Measurements from ENCODE around the gene CUBN.

The CUBN gene

GRCh38 chr10:16776896-16777295 is 352.7 kb downstream of the CUBN start:
- H3K4me3 ChIP-seq (ENCODE audit: low read depth, low read length), result no peak overlapping the region
- TF ChIP-seq CTCF (IDR thresholded peaks at IDR 0.05; ENCODE audit: low read depth, low read length), result no peak
